ENCODE results near the gene ENTREP1. TPM values are rescaled to one million over a fixed set of nuclear protein-coding genes. Genes with fewer than 3 reads are reported as not detected.
"Not testable (repeated sequence)": the region's sequence is repeated elsewhere in the genome, so short reads cannot be mapped to it uniquely, and the experiment has no call there.

ENTREP1 gene
- total RNA-seq, 1 experiment from 2014 or later = 21.3 TPM

GRCh38 chr9:69303331-69303730 is 21.7 kb upstream of the ENTREP1 start:
- H3K18ac ChIP-seq (ENCODE audit: insufficient read length, low read depth, low read length) = no peak overlapping the region
- H3K9me3 ChIP-seq (ENCODE audit: control insufficient read depth, low read depth, low read length) = no peaks in the 10 kb centered on the region
- H3K79me2 ChIP-seq (ENCODE audit: insufficient read depth, low read length) = no peaks in the 10 kb centered on the region
- TF ChIP-seq, protein P1, sequence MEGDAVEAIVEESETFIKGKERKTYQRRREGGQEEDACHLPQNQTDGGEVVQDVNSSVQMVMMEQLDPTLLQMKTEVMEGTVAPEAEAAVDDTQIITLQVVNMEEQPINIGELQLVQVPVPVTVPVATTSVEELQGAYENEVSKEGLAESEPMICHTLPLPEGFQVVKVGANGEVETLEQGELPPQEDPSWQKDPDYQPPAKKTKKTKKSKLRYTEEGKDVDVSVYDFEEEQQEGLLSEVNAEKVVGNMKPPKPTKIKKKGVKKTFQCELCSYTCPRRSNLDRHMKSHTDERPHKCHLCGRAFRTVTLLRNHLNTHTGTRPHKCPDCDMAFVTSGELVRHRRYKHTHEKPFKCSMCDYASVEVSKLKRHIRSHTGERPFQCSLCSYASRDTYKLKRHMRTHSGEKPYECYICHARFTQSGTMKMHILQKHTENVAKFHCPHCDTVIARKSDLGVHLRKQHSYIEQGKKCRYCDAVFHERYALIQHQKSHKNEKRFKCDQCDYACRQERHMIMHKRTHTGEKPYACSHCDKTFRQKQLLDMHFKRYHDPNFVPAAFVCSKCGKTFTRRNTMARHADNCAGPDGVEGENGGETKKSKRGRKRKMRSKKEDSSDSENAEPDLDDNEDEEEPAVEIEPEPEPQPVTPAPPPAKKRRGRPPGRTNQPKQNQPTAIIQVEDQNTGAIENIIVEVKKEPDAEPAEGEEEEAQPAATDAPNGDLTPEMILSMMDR (conservative IDR thresholded peaks at IDR 0.05) = no peak
- no peak overlapping the region for H3K4me3 Mint-ChIP-seq
- no peak overlapping the region for H2BK5ac ChIP-seq (ENCODE audit: insufficient read length, low read length)
- H2BK120ac ChIP-seq (ENCODE audit: low read depth, low read length, poor library complexity, severe bottlenecking) = no peak overlapping the region
- no peaks in the 10 kb centered on the region for H3K27me3 ChIP-seq (ENCODE audit: insufficient read depth, low read length)
- no peak overlapping the region for H4K5ac ChIP-seq (ENCODE audit: insufficient read length, low read depth, low read length)
- peaks cover 0 to 6% of the 10 kb centered on the region in 2 experiments; a peak in 4 of 5 replicates for H3K9me3 Mint-ChIP-seq
- no peak overlapping the region for H3K56ac ChIP-seq (ENCODE audit: insufficient read length, low read depth, low read length)
- no peak overlapping the region for H3T11ph ChIP-seq (ENCODE audit: low read length)
- no peak overlapping the region for H2AFZ ChIP-seq (ENCODE audit: low read length)
- H4K91ac ChIP-seq (ENCODE audit: insufficient read length, low read depth, low read length) = no peak overlapping the region
- no peak overlapping the region for H3K9ac ChIP-seq (ENCODE audit: extremely low read depth, insufficient read length, low read length)
- no peak overlapping the region for H3K4me2 ChIP-seq (ENCODE audit: insufficient read depth, insufficient read length, low read length)
- peaks cover 4% of the 10 kb centered on the region; the same call in 1 of the 2 replicates for H3K4me1 ChIP-seq (ENCODE audit: insufficient read depth, low read length)
- H3K4ac ChIP-seq (ENCODE audit: low read depth, low read length) = no peak overlapping the region
- peaks cover 16 to 21% of the 10 kb centered on the region in 2 experiments for H3K4me1 Mint-ChIP-seq
- no peaks in the 10 kb centered on the region for H4K20me1 ChIP-seq (ENCODE audit: control insufficient read depth, insufficient read depth, insufficient read length)
- no peak overlapping the region for H2AK5ac ChIP-seq (ENCODE audit: insufficient read length, low read length)
- H2BK15ac ChIP-seq (ENCODE audit: low read depth, low read length) = no peak overlapping the region
- no peaks in the 10 kb centered on the region for H3K79me1 ChIP-seq (ENCODE audit: insufficient read depth, low read depth, low read length, poor library complexity, severe bottlenecking)
- H3K27ac Mint-ChIP-seq = no peak overlapping the region
- H3K23ac ChIP-seq (ENCODE audit: insufficient read length, low read depth, low read length) = no peak overlapping the region
- no peaks in the 10 kb centered on the region for H3K27me3 Mint-ChIP-seq (ENCODE audit: low read depth)
- H4K8ac ChIP-seq (replicated peaks; ENCODE audit: insufficient read length, low read depth, low read length) = no peak overlapping the region
- DNase-seq = no peak
- no peak overlapping the region for H3K27ac ChIP-seq (ENCODE audit: insufficient read length, low read depth, low read length)
- H2BK12ac ChIP-seq (ENCODE audit: insufficient read length, low read depth, low read length) = no peak overlapping the region
- H2BK20ac ChIP-seq (ENCODE audit: low read depth, low read length, poor library complexity, severe bottlenecking) = no peak overlapping the region
- peaks cover 1 to 9% (median 2%) of the 10 kb centered on the region in 3 experiments; a peak in 5 of 7 replicates for H3K36me3 Mint-ChIP-seq (ENCODE audit: insufficient read depth in 1 of 3, low read depth in 3 of 3)
- H3K14ac ChIP-seq (ENCODE audit: insufficient read depth, low read length) = no peak overlapping the region
- H3K23me2 ChIP-seq (ENCODE audit: insufficient read length, low read depth, low read length, poor library complexity, severe bottlenecking) = no peaks in the 10 kb centered on the region
- WGBS (ENCODE audit: extremely low coverage, insufficient read length, low lambda C conversion rate) = no CpG with 5 or more reads among the region's 2 CpGs

GRCh38 chr9:69306895-69307445 is 18.0 kb upstream of the ENTREP1 start:
- H3K23ac ChIP-seq (ENCODE audit: insufficient read length, low read depth, low read length); H2AK5ac ChIP-seq (ENCODE audit: insufficient read length, low read length); H3K79me2 ChIP-seq (ENCODE audit: insufficient read depth, low read length); H4K20me1 ChIP-seq (ENCODE audit: control insufficient read depth, insufficient read depth, insufficient read length); H3K27me3 Mint-ChIP-seq (ENCODE audit: low read depth); H2AFZ ChIP-seq (ENCODE audit: low read length); H3K14ac ChIP-seq (ENCODE audit: insufficient read depth, low read length); H3K9me3 ChIP-seq (ENCODE audit: control insufficient read depth, low read depth, low read length); H3K4me3 Mint-ChIP-seq; H4K8ac ChIP-seq (replicated peaks; ENCODE audit: insufficient read length, low read depth, low read length); H3K4ac ChIP-seq (ENCODE audit: low read depth, low read length); H3K18ac ChIP-seq (ENCODE audit: insufficient read length, low read depth, low read length); H3K27me3 ChIP-seq (ENCODE audit: insufficient read depth, low read length); DNase-seq; H2BK20ac ChIP-seq (ENCODE audit: low read depth, low read length, poor library complexity, severe bottlenecking); H2BK15ac ChIP-seq (ENCODE audit: low read depth, low read length); H3K9ac ChIP-seq (ENCODE audit: extremely low read depth, insufficient read length, low read length); H4K5ac ChIP-seq (ENCODE audit: insufficient read length, low read depth, low read length); H3K56ac ChIP-seq (ENCODE audit: insufficient read length, low read depth, low read length); H2BK5ac ChIP-seq (ENCODE audit: insufficient read length, low read length); H3K79me1 ChIP-seq (ENCODE audit: insufficient read depth, low read depth, low read length, poor library complexity, severe bottlenecking); H3K23me2 ChIP-seq (ENCODE audit: insufficient read length, low read depth, low read length, poor library complexity, severe bottlenecking); H3K4me2 ChIP-seq (ENCODE audit: insufficient read depth, insufficient read length, low read length): not testable (repeated sequence)
- peaks cover 11 to 38% (median 20%) of the 10 kb centered on the region in 3 experiments for H3K36me3 Mint-ChIP-seq (ENCODE audit: insufficient read depth in 1 of 3, low read depth in 3 of 3)
- peak overlapping the region; percentile 41 for H2BK120ac ChIP-seq (ENCODE audit: low read depth, low read length, poor library complexity, severe bottlenecking)
- H3T11ph ChIP-seq (ENCODE audit: low read length) = peak overlapping the region; percentile 12
- peak overlapping the region; percentile 89 for H3K27ac ChIP-seq (ENCODE audit: insufficient read length, low read depth, low read length)
- peaks cover 22 to 30% of the 10 kb centered on the region in 2 experiments for H3K4me1 Mint-ChIP-seq
- WGBS (ENCODE audit: extremely low coverage, insufficient read length, low lambda C conversion rate) = no CpG with 5 or more reads among the region's 5 CpGs
- peak overlapping the region; percentile 58 for H4K91ac ChIP-seq (ENCODE audit: insufficient read length, low read depth, low read length)
- peaks cover 11% of the 10 kb centered on the region for H3K4me1 ChIP-seq (ENCODE audit: insufficient read depth, low read length)
- H3K9me3 Mint-ChIP-seq = peaks cover 23 to 24% of the 10 kb centered on the region in 2 experiments
- H3K27ac Mint-ChIP-seq = peak overlapping the region; percentile 94 to 100 (median 97)
- H2BK12ac ChIP-seq (ENCODE audit: insufficient read length, low read depth, low read length) = peak overlapping the region; percentile 95
